8988T (cell line): ENCODE data around the gene GCNT2.
"Not testable (repeated sequence)": the region's sequence is repeated elsewhere in the genome, so short reads cannot be mapped to it uniquely, and the experiment has no call there.

Experiments used
- DNase-seq: peaks from one replicate; pipeline ENCODE4 v3.0.0; 2011

Gene GCNT2

DNA sequence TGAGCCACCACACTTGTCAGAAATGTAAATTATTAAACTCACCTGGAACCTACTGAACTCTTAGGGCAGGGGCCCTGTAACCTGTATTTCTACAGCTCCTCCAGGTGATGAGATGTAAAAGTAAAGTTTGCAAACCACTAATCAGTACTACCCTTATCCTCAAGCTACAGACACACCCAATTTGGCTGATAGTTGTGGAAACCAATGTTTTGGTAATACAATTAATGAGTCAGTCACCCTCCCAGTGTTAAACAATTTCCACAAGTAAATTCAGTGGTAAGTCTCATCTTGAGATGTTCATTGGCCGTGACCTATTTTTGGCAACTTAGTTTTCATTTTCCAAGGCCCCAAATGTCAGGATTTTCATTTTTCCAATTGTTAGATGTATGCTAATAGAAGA, 29.6 kb downstream of the GCNT2 start:
- DNase-seq: no peak

DNA sequence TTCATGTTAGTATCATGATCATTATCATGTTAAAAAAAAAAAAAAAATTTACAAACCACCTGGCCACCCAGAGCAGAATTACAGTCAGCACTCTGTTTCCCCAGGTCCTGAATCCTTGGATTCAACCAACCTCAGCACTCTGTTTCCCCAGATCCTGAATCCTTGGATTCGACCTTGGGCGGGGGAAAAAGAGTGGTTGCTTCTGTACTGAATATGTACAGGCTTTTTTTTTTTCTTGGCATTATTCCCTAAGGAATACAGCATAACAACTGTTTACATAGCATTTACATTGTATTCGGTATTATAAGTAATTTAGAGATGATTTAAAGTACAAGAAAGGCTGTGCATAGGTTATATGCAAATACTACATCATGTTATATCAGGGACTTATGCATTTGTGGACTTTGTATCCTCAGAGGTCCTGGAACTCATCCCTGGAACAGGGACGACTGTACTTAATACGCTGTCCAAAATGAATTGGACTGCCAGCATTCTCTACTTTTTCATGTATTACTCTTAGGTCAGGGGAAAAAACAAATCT, 31.2 kb downstream of the GCNT2 start:
- DNase-seq: no peak

DNA sequence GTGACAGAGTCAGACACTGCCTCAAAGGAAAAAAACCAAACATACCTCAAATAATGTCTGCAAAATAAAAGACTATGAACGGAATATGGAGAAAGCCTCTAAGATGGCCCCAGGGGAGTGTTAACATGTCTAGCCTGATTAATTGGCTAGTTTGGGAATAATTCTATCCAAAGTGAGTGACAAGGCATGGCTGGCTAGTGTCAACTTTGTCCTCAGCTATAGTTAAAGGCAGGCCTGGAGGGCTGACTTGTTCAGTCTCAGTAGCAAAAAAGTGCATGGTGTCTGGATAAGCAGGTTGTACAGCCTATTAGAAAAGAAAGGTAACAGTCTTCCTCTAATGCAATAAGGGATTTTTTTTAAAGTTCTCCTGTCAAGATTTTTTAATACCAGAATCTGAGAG, 32.7 kb downstream of the GCNT2 start:
- DNase-seq: no peak

DNA sequence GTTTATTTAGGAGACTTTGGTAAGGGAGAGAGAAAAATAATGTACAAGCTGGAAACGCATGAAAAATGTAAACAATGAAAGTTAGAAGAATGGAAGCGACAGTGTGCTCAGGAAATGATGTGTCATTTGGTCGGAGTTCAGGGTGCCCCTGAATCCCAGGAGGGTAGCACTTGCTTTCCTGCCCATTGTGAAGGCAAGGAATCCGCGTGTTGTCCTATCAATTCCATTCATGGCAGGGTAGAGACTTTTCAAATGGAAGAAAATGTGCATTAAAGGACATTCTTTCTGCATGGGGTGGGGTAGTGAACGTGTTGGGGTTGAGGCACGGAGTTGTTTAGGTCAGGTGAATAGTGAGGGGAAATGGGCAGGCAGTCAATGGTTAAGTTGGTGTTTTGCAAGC, 33.7 kb downstream of the GCNT2 start:
- no peak for DNase-seq

DNA sequence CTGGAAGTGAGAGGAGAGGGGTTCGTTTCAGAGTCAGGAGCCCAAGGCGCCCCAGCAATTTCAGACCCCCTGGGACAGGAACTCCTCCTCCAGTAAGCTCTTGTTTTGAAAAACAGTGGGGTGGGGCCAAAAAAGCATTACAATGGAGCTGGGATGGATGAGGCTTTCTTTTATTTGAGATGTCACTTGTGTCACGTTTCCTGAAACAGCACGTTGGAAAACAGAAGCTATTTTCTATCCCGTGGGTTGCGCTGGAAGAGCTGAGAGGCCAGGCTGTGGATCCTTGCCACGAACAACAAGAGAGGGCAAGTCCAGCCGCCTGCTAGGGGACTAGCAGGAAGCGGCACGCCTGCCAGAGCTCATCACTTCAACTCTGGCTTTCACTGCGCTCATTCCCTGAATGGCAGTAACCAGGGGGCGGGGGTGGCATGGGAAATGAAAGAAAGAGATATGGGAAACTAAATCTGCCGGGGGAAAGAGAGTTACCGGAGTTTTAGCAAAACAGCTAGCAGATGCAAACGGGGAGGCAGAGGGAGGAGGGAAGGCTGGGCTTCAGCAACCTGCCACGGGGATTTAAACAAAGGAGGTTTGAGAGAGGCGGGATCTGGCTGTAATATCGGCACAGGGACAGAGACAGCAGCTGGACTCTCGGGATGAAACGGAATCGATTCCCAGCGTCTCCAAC, 34.6 kb downstream of the GCNT2 start:
- DNase-seq: no peak

DNA sequence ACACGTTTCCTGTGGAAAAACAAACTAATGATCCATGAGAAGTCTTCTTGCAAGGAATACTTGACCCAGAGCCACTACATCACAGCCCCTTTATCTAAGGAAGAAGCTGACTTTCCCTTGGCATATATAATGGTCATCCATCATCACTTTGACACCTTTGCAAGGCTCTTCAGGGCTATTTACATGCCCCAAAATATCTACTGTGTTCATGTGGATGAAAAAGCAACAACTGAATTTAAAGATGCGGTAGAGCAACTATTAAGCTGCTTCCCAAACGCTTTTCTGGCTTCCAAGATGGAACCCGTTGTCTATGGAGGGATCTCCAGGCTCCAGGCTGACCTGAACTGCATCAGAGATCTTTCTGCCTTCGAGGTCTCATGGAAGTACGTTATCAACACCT, 35.4 kb downstream of the GCNT2 start:
- DNase-seq: no peak

DNA sequence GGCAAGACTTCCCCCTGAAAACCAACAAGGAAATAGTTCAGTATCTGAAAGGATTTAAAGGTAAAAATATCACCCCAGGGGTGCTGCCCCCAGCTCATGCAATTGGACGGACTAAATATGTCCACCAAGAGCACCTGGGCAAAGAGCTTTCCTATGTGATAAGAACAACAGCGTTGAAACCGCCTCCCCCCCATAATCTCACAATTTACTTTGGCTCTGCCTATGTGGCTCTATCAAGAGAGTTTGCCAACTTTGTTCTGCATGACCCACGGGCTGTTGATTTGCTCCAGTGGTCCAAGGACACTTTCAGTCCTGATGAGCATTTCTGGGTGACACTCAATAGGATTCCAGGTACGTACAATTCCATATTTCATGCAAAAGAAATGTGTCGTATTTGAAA, 35.8 kb downstream of the GCNT2 start:
- DNase-seq: no peak

DNA sequence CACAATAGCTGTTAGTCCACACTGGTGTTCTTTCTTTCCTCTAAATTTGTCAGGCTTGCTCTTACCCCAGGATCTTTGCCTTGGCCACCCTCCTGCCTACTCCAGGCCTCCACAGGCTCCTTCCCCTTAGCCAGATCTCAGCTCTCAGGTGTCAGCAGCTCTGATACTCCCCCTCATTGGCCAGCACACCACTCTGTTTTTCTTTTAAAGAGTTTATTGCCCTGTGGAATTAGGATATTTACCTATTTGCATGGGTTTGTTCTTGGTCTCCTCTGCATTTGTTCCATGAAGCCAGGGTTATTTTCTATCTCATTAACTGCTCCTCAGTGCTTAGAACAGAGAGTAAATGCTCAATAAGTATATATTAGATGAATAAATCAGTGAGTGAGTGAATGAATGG, 36.8 kb downstream of the GCNT2 start:
- no peak for DNase-seq

DNA sequence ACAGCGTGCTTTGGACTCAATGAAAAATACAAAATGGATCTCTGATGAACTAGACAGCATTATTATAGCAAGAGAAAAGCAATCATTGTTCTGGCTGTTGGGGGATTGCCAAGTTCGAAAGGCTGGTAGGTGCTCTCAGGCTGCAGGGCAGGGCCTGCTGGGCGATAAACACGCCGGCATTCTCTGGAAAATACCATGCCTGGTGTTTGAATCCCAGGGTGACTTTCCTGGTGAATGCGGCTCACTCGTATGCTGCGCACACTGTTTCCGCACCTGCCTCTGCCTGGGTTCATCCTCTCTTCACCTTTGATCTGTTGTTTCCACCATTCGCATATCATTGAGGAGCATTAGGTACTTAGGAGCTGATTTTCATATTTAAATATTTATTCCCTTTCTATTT, 37.4 kb downstream of the GCNT2 start:
- DNase-seq: no peak

DNA sequence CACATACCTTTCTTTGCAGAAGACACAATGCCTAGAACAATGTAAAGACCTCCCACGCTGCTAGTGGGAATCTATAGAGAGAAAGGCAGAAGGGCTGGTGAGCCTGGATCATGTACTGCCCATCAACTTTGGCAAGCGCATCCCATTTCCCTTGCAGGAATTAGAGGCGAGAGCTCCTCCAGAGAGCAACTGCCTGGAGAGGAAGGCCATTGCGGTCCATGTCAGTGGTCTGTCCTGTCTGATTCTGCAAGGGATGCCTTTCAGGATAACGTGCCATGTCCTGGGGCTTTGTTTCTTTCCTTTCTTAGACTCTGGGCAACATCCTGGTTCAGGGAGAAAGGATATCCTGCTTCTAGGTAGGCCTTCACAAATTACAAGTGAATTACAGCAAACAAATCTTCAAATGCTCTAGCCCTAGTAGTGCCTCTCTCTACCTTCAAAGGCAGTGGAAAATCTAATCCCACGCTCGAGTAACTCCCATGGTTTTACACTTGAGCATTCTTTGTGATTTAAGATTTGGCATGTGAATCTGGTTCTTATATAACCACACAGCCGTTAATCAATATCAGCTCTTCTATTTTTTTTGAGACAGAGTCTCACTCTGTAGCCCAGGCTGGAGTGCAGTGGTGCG, 38.5 kb downstream of the GCNT2 start:
- no peak for DNase-seq

DNA sequence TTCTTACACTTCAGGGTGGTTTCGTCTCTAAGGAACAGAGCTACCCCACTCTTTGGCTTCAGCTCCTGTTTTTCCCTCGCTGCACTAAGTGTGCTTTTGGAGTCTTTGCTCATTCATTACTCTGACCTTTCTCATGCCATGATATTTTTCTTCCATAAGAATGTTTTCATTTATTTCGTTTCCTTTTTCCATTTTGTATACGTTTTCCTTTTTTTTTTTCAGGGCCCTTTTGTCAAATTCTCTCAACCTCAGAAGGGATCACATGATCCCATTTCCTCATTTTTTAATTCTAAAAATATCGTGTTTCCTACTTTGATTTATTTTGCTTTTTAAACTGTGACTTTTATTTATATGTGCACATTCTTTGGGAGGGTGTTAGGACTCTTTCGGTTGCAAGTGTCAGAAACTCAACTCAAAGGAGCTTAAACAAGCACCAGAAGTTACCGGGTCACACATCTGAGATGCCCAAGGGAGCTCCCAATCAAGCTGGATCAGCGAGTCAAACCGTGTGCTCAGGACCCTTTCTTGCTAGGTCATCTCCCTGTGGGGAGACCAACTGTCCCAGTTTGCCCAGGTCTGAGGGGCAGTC, 40.6 kb downstream of the GCNT2 start:
- DNase-seq: no peak

DNA sequence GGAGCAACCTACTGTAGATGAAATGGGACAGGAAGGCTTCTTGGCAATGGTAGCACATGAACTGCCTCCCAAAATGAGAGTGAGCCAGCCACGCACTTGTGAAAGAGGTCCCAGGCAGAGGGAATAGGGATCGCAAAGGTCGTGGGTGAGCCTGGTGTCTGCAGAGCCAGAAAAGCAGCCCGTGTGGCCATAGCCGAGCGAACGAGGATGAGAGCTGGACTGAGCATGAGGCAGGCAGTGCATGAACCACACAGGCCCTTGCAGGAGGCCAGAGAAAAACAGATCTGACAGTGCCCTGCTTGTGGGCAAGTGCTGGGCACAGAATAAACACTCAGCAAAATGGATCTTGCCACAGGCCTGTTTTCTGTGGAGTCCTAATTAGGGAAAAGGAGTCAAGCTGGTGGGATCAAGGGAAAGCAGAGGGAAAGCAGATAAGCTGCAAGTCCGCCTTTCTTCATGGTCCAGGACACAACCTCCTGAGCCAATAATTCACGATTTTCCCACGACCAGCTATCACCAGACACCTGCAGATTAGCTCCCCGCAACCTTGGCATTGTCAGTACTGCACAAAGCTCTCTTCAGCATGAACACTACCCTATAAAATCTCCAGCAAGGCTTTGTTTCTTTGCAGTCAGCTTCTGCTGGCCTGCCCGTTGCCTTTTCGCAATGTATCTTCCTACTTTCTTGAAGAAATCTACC, 44.0 kb downstream of the GCNT2 start:
- no peak for DNase-seq

DNA sequence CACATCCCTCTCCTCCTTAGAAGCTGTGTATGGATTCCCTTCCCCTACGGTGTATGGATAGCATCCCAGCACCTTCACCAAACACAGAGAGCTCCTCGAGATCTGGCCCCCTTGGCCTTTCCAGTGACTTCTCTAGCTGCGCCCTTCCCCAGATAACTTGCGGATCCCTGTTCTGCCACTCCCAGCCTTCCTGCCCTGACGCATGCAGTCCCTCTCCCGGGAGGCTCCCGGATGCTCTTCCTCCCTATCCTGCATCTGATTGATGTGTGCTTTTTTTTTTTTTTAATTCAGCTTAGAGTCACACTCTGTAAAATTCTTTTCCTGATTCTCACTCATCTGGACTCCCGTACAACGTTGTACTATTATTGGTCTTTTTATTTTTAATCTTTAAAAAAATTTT, 44.8 kb downstream of the GCNT2 start:
- DNase-seq: no peak

DNA sequence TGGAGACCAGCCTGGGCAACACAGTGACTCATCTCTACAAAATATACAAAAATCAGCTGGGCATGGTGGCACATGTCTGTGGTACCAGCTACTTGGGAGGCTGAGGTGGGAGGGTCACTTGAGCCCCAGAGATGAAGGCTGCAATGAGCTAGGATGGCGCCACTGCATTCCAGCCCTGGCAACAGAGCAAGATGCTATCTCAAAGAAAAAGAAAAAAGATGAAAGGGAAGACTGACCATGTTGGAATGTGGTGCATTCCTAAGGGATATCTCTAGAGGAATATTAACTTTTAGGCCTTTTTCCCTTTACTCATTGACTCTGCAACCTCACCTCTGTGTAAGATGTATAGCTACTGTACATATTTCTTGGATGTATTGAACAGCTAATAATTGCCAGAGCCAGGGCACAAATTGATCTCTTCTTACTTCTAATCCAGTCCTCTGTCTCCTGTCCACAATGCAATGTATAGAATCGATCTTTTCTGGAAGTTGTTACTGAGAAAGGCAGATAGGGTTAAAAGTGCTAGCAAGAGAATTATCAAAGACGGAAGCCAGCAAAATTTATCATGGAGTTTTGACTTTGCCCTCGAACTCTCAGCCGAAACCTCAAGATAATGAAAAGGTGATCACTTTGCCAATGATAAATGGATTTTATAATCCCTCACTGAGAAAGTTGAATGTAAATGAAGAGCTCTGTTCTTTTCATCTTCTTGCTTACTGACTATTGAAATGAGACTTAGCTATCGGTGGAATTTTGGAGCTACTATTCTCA, 46.3 kb downstream of the GCNT2 start:
- DNase-seq: no peak

DNA sequence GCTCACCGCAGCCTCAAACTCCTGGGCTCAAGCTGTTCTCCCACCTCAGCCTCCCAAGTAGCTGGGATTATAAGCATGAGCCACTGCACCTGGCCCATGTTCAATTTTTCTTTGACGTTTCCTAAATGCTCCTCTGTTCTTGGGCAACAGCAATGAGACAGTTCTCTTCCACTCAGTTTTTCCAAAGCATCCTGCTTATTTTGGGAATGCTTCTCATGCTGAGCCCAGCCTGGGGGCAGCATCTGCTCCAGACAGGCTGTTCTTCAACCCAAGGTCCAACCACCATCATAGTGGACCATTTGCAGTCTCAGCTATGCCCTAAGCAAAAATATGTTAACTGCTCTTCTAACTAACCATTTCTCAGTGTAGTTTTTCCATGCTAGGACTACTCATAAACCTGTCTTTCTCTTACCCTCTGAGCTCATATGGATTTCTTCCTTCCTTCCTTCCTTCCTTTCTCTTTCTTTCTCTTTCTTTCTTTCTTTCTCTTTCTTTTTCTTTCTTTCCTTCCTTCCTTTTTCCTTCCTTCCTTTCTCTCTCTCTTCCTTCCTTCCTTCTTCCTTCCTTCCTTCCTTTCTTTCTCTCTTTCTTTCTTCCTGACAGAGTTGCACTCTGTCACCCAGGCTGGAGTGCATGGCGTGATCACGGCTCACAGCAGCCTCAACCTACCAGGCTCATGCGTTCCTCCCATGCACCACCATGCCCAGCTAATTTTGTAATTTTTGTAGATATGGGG, 48.4 kb downstream of the GCNT2 start:
- DNase-seq: no peak

DNA sequence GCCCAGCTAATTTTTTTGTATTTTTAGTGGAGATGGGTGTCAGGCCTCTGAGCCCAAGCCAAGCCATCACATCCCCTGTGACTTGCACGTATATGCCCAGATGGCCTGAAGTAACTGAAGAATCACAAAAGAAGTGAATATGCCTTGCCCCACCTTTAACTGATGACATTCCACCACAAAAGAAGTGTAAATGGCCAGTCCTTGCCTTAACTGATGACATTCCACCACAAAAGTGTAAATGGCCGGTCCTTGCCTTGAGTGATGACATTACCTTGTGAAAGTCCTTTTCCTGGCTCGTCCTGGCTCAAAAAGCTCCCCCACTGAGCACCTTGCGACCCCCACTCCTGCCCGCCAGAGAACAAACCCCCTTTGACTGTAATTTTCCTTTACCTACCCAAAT, 54.4 kb downstream of the GCNT2 start:
- not testable (repeated sequence) for DNase-seq

DNA sequence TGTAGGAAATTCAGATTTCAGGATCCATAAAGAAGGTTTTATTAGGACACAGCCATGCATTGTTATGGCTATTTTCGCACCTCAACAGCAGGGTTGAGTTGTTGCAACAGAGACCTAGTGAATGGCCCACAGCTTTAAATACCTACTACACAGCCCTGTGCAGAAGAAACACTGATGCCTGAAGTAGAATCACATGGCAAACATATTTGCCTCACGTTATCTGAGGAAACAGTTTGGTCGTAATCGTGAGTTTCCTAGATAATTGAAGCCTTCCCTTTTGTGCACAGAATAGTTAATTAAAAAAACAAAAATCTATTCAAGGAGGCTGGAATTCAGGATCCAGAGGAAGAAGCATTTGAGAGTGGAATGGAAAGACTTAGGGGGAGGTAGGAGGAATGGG, 55.1 kb downstream of the GCNT2 start:
- DNase-seq: no peak

DNA sequence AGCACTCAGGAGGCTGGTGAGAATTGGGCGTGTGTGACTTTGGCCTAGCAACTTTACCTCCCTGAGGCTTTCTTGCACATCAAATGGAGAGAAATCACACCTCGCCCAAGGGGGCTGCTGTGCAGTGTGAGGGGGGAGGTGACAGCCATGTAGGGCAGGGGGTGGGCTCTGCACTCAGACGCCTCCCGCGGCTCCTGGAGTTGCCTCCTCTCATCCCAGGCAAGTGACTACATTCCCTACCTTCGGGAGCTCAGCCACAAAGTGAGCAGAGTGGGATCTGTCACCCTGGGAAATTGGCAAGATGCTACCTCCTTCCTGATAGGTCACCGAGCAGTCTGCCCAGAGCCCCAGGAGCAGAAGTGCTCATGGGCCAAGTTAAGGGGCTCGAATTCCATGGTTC, 56.0 kb downstream of the GCNT2 start:
- DNase-seq: no peak

DNA sequence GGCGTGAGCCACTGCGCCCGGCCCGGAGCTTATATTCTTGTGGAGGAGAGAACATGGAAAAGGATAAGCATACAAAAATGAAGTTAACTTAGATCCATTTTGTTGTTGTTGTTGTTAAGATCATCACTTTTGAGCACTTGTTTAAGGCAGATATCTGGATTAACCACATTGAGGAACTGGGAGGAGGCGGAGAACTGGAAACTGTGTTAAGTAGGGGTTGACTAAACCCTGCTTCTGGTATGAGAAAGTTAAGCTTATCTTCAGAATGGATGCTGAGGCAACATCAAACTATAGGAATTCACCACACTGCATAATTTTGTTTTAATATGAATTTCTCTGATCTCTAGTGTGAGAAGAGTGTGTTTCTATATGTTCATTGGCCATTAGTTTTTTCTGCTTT, 57.6 kb downstream of the GCNT2 start:
- no peak for DNase-seq

DNA sequence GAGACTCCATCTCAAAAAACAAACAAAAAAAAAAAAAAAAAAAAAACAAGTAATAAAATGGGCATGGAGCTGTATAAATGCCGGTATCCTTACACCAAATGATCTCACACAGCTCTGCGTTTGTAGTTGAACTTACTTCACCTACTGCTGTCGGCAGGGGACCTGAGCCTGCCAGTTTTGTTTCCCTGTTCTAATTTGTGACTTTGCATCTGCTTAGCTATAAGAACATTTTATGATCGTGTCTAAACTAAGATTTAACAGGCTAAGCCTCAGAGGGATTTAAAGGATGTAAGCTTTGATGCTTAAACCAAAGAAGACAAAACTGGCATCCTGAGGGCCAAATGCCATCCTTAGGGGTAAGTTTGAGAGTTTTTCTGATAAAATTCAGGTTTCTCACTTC, 58.7 kb downstream of the GCNT2 start:
- DNase-seq: no peak

DNA sequence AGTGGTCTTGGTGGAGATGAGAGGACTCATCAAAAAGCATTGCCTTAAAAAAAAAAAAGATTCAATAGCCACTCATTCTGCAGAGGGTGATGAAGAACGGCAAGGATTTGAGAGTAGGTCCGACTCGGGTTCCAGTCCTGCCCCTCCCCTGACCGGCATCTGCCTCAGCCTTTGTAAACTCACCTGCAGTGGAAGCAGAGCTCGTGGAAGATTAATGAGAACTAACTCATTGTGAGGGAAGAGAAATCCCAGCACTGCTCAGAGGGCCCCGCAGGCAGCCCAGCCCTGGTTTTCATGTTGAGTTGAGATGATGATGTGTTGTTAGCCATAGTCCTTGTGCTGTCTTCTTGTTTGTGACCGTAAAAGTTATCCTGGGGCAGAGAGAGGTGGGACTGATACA, 59.4 kb downstream of the GCNT2 start:
- DNase-seq: no peak

DNA sequence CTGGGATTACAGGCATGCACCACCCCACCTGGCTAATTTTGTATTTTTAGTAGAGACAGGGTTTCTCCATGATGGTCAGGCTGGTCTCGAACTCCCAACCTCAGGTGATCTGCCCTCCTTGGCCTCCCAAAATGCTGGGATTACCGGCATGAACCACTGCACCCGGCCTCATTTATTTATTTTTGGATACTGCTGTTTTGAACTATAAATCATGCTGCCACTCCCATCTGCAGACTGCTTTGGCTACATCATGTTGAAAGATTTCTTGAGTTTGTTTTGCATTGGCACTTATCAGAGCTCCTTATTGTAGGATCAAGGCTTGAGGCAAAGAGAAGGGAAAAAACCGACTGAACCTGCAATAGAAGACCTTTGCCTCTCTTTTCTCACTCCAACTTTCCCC, 60.3 kb downstream of the GCNT2 start:
- not testable (repeated sequence) for DNase-seq
